H1 (cell line): ENCODE results near the gene BRSK2. TPM values are rescaled to one million over a fixed set of nuclear protein-coding genes. Genes with fewer than 3 reads are reported as not detected.
"Not testable (repeated sequence)": the region's sequence is repeated elsewhere in the genome, so short reads cannot be mapped to it uniquely, and the experiment has no call there.

ENCODE experiments used
- CTCF ChIA-PET: fragments of 300-600 bp; sonication (Branson Sonifier 250); formaldehyde crosslinking; loops from one replicate; lab custom pipeline; 2021; ENCODE audit not compliant: partially characterized antibody; lab: Charles Lee
- POLR2A ChIA-PET: fragments of 300-600 bp; sonication (Branson Sonifier 250); formaldehyde crosslinking; loops from one replicate; lab custom pipeline; 2021; ENCODE audit warnings: inconsistent platforms; ENCODE audit not compliant: partially characterized antibody; lab: Charles Lee
- DNase-seq, 2 experiments: peaks; one replicate each; pipeline versions ENCODE4 v3.0.0 to v3.0.0-alpha.2; 2010 to 2022; ENCODE audit warnings: low spot score in 2 of 2, low read depth in 1 of 2, mixed read lengths in 1 of 2
- FAIRE-seq: peaks from 2 replicates; lab custom pipeline; 2011; peaks lifted over from hg19 to GRCh38; lab: Jason Lieb, UNC
- H2AFZ ChIP-seq: 2 replicates; pipeline ENCODE4 v1.8.1; 2012; ENCODE audit warnings: low read length, inconsistent platforms
- H2AK5ac ChIP-seq: 2 replicates; pipeline ENCODE4 v1.6.1; 2013; ENCODE audit warnings: low read depth, low read length
- H2BK120ac ChIP-seq: replicated peaks from 2 replicates; pipeline ENCODE3; 2013; ENCODE audit warnings: low read depth, low read length, inconsistent platforms
- H2BK12ac ChIP-seq: 2 replicates; pipeline ENCODE4 v1.6.1; 2013; ENCODE audit warnings: low read depth, low read length
- H2BK15ac ChIP-seq: 2 replicates; pipeline ENCODE4 v1.6.1; 2013; ENCODE audit warnings: low read length
- H2BK20ac ChIP-seq: 2 replicates; pipeline ENCODE4 v1.6.1; 2013; ENCODE audit warnings: low read length
- H2BK5ac ChIP-seq: 2 replicates; pipeline ENCODE4 v1.6.1; 2013; ENCODE audit warnings: low read depth, low read length
- H3K14ac ChIP-seq: 2 replicates; pipeline ENCODE4 v1.6.1; 2013; ENCODE audit warnings: inconsistent platforms; ENCODE audit not compliant: insufficient read length
- H3K18ac ChIP-seq: 2 replicates; pipeline ENCODE4 v1.6.1; 2013; ENCODE audit warnings: low read length; ENCODE audit errors: extremely low read depth
- H3K23ac ChIP-seq: 2 replicates; pipeline ENCODE4 v1.6.1; 2013; ENCODE audit warnings: inconsistent platforms; ENCODE audit not compliant: insufficient read length
- H3K23me2 ChIP-seq: 2 replicates; pipeline ENCODE4 v1.6.1; 2013; ENCODE audit warnings: low read depth, low read length
- H3K27ac ChIP-seq: 2 replicates; pipeline ENCODE4 v1.6.1; 2011; ENCODE audit warnings: low read depth, low read length, inconsistent platforms
- H3K27me3 ChIP-seq, 4 experiments: replicated peaks in 1 of 4; 1 replicate in 1 of 4; 2 replicates in 3 of 4; pipeline versions ENCODE4 v1.6.1 to v1.8.1; 2011 to 2013; ENCODE audit warnings: low read length in 3 of 4, mild to moderate bottlenecking in 3 of 4, inconsistent platforms in 2 of 4, mixed read lengths in 2 of 4, moderate library complexity in 1 of 4; ENCODE audit not compliant: control insufficient read depth in 3 of 4, insufficient read depth in 3 of 4; ENCODE audit errors: extremely low read depth in 1 of 4
- H3K36me3 ChIP-seq, 4 experiments: 2 replicates each; pipeline versions ENCODE4 v1.6.1 to v1.8.1; 2011 to 2013; ENCODE audit warnings: mild to moderate bottlenecking in 4 of 4, low read length in 3 of 4, moderate library complexity in 2 of 4, control low read depth in 1 of 4, inconsistent platforms in 1 of 4; ENCODE audit not compliant: insufficient read depth in 4 of 4, control insufficient read depth in 2 of 4
- H3K4ac ChIP-seq: replicated peaks from 2 replicates; pipeline ENCODE3; 2013; ENCODE audit warnings: low read length, low read depth, mixed read lengths, inconsistent platforms; ENCODE audit not compliant: insufficient read length
- H3K4me1 ChIP-seq, 4 experiments: replicated peaks in 1 of 4; 1 replicate in 1 of 4; 2 replicates in 3 of 4; pipeline versions ENCODE4 v1.6.1 to v1.8.1; 2011 to 2013; ENCODE audit warnings: low read length in 3 of 4, inconsistent platforms in 2 of 4, mixed read lengths in 1 of 4; ENCODE audit not compliant: insufficient read depth in 4 of 4, control insufficient read depth in 3 of 4
- H3K4me2 ChIP-seq, 2 experiments: 2 replicates each; pipeline versions ENCODE4 v1.6.1 to v1.8.1; 2011 to 2013; ENCODE audit warnings: low read depth in 2 of 2, low read length in 2 of 2, control low read depth in 1 of 2, inconsistent platforms in 1 of 2, mild to moderate bottlenecking in 1 of 2; ENCODE audit not compliant: insufficient read depth in 1 of 2
- H3K4me3 ChIP-seq, 4 experiments: fragments of 200-600, 300-600 bp in 1 of 4; sonication (generic), shearing (Covaris generic), sonication (Bioruptor Twin) in 1 of 4; 2 replicates each; pipeline versions ENCODE4 v1.5.1 to v1.8.1; 2011 to 2016; ENCODE audit warnings: low read length in 4 of 4, low read depth in 3 of 4, control low read depth in 2 of 4, inconsistent platforms in 2 of 4, mild to moderate bottlenecking in 2 of 4, mixed read lengths in 1 of 4, moderate library complexity in 1 of 4; ENCODE audit not compliant: insufficient read depth in 2 of 4; ENCODE audit errors: extremely low read depth in 1 of 4
- H3K56ac ChIP-seq: replicated peaks from 2 replicates; pipeline ENCODE3; 2013; ENCODE audit warnings: low read depth, mild to moderate bottlenecking, mixed read lengths, low read length, inconsistent platforms; ENCODE audit not compliant: insufficient read length
- H3K79me1 ChIP-seq: 2 replicates; pipeline ENCODE4 v1.6.1; 2013; ENCODE audit warnings: low read depth, low read length, control low read depth
- H3K79me2 ChIP-seq, 2 experiments: 2 replicates each; pipeline versions ENCODE4 v1.6.1 to v1.8.1; 2012 to 2013; ENCODE audit warnings: low read length in 2 of 2, mild to moderate bottlenecking in 2 of 2, inconsistent platforms in 1 of 2; ENCODE audit not compliant: insufficient read depth in 2 of 2, control insufficient read depth in 1 of 2
- H3K9ac ChIP-seq, 4 experiments: replicated peaks in 1 of 4; 1 replicate in 1 of 4; 2 replicates in 3 of 4; pipeline versions ENCODE4 v1.6.1 to v1.8.1; 2011 to 2013; ENCODE audit warnings: low read depth in 3 of 4, low read length in 3 of 4, control low read depth in 2 of 4, mild to moderate bottlenecking in 2 of 4, moderate library complexity in 2 of 4, inconsistent platforms in 1 of 4; ENCODE audit errors: extremely low read depth in 1 of 4
- H3K9me3 ChIP-seq, 2 experiments: 2 replicates each; pipeline versions ENCODE4 v1.6.1 to v1.8.1; 2012 to 2013; ENCODE audit warnings: mild to moderate bottlenecking in 2 of 2, moderate library complexity in 2 of 2, control low read depth in 1 of 2, inconsistent platforms in 1 of 2, low read depth in 1 of 2, low read length in 1 of 2, mixed read lengths in 1 of 2; ENCODE audit not compliant: insufficient read depth in 2 of 2
- H4K20me1 ChIP-seq, 2 experiments: replicated peaks in 1 of 2; 2 replicates each; pipeline versions ENCODE3 to v1.8.1; 2011 to 2013; ENCODE audit warnings: inconsistent platforms in 2 of 2, low read length in 2 of 2, mild to moderate bottlenecking in 1 of 2; ENCODE audit not compliant: insufficient read depth in 2 of 2, control insufficient read depth in 1 of 2
- H4K5ac ChIP-seq: 2 replicates; pipeline ENCODE4 v1.6.1; 2013; ENCODE audit warnings: low read length, low read depth, mixed read lengths, inconsistent platforms; ENCODE audit not compliant: insufficient read length
- H4K8ac ChIP-seq: 2 replicates; pipeline ENCODE4 v1.8.0; 2013; ENCODE audit warnings: mild to moderate bottlenecking, moderate library complexity, low read length, inconsistent platforms; ENCODE audit not compliant: insufficient read depth; ENCODE audit errors: extremely low read depth
- H4K91ac ChIP-seq: replicated peaks from 2 replicates; pipeline ENCODE3; 2013; ENCODE audit warnings: low read length, mixed read lengths, inconsistent platforms; ENCODE audit not compliant: insufficient read length
- WGBS, 2 experiments: shearing (Covaris generic) in 1 of 2; methylation state at CpG; one replicate each; pipeline versions ENCODE4 v1.1.6 to v1.1.7; 2013 to 2015; ENCODE audit warnings: low lambda C conversion rate in 2 of 2, mixed read lengths in 2 of 2, inconsistent platforms in 1 of 2, low coverage in 1 of 2, missing lambda C conversion rate in 1 of 2; ENCODE audit not compliant: insufficient replicate concordance in 2 of 2, insufficient coverage in 1 of 2, insufficient read length in 1 of 2; ENCODE audit errors: extremely low coverage in 1 of 2, missing lambda C conversion rate in 1 of 2; 5-methylcytosine and 5-hydroxymethylcytosine counted together
- polyA plus RNA-seq, 7 experiments: library from polyadenylated mRNA; depleted of rRNA in 3 of 7; stranded (reverse) in 5 of 7; unstranded in 2 of 7; fragments of >200 nt in 5 of 7; fragments of 200-250 nt in 2 of 7; gene quantifications; 1 replicate in 5 of 7; 2 replicates in 1 of 7; 4 replicates in 1 of 7; pipeline versions ENCODE4 v1.2.1 to v1.2.3, GENCODE V29; 2011 to 2013; ENCODE audit warnings: missing spikeins in 2 of 7, mixed read lengths in 2 of 7
- total RNA-seq: library from RNA; stranded (reverse); fragmentation: NEBNext Ultra II Directional; extraction: Animal tissue kit (Norgen Biotek cat#: 25700); gene quantifications from 2 replicates; pipeline ENCODE4 v1.2.1, GENCODE V29; 2021

The BRSK2 gene
- total and polyA plus RNA-seq, 2 of the 8 experiments (the other 6 are each of a cell fraction or from before 2014, with no cell fraction given) = 17.3 to 27.1 TPM

GRCh38 chr11:1411739-1412138 lies 22.0 kb downstream of the BRSK2 start:
- H4K91ac ChIP-seq, H2BK120ac ChIP-seq, H2BK5ac ChIP-seq, H2BK15ac ChIP-seq, POLR2A ChIA-PET, H3K27me3 ChIP-seq, H3K18ac ChIP-seq, H4K8ac ChIP-seq, H3K4me2 ChIP-seq, H2AFZ ChIP-seq, H3K9ac ChIP-seq, H2BK20ac ChIP-seq, H3K23ac ChIP-seq, H3K4ac ChIP-seq, H4K5ac ChIP-seq, FAIRE-seq, H3K14ac ChIP-seq, H4K20me1 ChIP-seq, H3K27ac ChIP-seq, H2BK12ac ChIP-seq, H3K56ac ChIP-seq, H3K4me1 ChIP-seq, H3K23me2 ChIP-seq, H3K4me3 ChIP-seq, H2AK5ac ChIP-seq, DNase-seq: not testable (repeated sequence)
- Histone ChIP-seq H3K79me1 (peaks cover 11% of the 10 kb centered on the region), H3K79me2 (peaks cover 0 to 13% of the 10 kb centered on the region in 2 experiments; a peak in 2 of 4 replicates), H3K36me3 (peaks cover 0 to 10% (median 0%) of the 10 kb centered on the region in 4 experiments; a peak in 2 of 8 replicates), H3K9me3 (peaks cover 24 to 49% of the 10 kb centered on the region in 2 experiments)
- CTCF ChIA-PET = interaction anchor here (1.3 kb wide), 1 partner anchor 11 kb away, joined by 4 read pairs; no protein-coding TSS in a partner anchor
- WGBS, 2 experiments = 97% methylated on average over 5 of the region's 27 CpGs; no CpG with 5 or more reads in 1 of the 2 experiments
